KOPT-K1 (cell line): ENCODE measurements around the gene IL1RL2.

Source experiments
- H3K27ac ChIP-seq: fragments of 200-600 bp; sonication (generic); 2 replicates; pipeline ENCODE4 v1.5.1; 2016; ENCODE audit warnings: antibody characterized with exemption, mild to moderate bottlenecking, low read depth, low read length; ENCODE audit not compliant: poor library complexity, severe bottlenecking
- H3K36me3 ChIP-seq: fragments of 200-600 bp; sonication (generic); 2 replicates; pipeline ENCODE4 v1.5.1; 2017; ENCODE audit warnings: antibody characterized with exemption, mild to moderate bottlenecking, low read length, moderate library complexity; ENCODE audit not compliant: insufficient read depth
- H3K9me3 ChIP-seq: fragments of 200-600 bp; sonication (generic); 2 replicates; pipeline ENCODE4 v1.5.1; 2017; ENCODE audit warnings: antibody characterized with exemption, low read length, mild to moderate bottlenecking; ENCODE audit not compliant: insufficient read depth, poor library complexity, severe bottlenecking

The IL1RL2 gene

DNA sequence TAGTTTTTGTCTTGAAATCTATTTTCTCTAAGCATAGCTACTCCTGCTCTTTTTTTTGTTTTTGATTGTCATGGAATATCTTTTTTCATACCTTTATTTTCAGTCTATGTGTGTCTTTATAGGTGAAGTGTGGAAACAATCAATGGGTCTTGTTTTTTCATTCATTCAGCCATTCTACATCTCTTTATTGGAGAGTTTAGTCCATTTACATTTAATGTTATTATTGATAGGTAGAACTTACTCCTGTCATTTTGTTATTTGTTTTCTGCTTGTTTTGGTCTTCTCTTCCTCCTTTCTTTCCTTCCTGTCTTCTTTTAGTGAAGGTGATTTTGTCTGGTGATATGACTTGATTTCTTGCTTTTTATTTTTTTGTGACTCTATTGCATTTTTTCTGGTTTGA is 17.8 kb downstream of the IL1RL2 start:
- no peaks in the 10 kb centered on the region for H3K9me3 ChIP-seq
- no peaks in the 10 kb centered on the region for H3K36me3 ChIP-seq
- H3K27ac ChIP-seq = no peak overlapping the region

DNA sequence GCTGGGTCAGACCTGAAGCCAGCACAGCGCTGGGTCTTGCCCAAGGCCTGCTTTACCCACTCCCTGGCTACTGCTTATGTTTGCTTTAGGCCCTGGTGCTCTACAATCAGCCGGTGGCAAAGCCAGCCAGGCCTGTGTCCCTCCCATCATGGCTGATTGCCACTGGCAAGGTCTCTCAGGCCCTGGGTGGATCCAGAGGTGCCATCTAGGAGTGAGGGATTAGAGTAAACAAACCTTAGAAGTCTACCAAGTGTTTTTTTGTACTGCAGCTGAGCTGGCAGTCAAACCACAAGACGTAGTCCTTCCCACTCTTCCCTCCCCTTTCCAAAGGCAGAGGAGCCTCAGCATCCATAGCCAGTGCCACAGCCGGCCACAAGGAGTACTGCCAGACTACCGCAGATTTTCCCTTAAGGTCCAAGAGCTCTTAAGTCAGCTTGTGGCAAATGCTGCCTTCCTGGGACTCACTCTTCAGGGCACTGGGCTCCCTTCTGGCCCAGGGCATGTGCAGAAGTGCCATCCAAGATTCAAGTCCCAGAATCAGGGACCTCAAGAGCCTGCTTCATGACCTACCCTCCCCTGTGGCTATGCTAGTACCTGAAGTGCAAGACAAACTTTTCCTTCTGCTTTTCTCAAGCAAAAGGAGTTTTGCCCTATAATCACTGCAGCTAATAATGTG is 20.0 kb downstream of the IL1RL2 start:
- Histone ChIP-seq H3K9me3 (no peaks in the 10 kb centered on the region), H3K27ac (no peak overlapping the region), H3K36me3 (no peaks in the 10 kb centered on the region)

DNA sequence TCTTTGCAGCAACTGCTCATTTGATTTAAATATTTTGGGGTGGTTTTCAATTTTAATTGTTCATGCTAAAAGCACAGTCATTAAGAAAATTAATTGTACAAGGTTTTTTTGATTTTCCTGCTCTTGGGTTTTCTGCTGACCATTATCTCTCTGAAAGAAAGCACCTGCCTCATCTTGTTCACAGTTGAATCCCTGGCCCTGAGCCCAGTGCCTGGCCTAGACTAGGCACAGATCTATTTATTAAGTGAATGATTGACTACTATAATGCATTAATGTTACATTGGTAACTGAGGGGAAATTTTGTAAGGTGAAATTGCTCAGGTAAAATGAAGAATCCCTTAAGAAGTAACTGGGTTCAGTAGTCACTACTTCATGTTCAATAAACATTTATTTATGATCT is 22.0 kb downstream of the IL1RL2 start:
- Histone ChIP-seq H3K27ac (no peak overlapping the region), H3K36me3 (no peaks in the 10 kb centered on the region), H3K9me3 (no peaks in the 10 kb centered on the region)

DNA sequence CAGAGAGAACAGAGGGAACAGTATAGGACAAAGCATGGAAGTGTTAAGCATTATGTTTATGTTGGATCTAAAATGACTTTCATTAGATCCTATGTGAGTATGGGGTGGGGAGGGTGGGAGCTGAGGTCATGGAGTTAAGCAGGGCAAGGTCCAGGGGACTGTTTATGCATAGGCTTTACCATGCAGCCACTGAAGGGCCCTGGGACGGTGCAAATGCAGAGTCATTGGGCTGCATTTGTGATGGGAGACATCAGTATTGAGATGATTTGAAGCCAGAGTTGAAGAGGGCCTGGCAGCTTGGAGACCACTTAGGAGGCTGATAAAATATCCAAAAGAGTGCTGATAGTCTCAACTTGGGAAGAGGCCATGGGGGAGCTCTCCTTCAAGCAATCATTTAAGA is 22.7 kb downstream of the IL1RL2 start:
- Histone ChIP-seq H3K36me3 (no peaks in the 10 kb centered on the region), H3K27ac (no peak overlapping the region), H3K9me3 (no peaks in the 10 kb centered on the region)

DNA sequence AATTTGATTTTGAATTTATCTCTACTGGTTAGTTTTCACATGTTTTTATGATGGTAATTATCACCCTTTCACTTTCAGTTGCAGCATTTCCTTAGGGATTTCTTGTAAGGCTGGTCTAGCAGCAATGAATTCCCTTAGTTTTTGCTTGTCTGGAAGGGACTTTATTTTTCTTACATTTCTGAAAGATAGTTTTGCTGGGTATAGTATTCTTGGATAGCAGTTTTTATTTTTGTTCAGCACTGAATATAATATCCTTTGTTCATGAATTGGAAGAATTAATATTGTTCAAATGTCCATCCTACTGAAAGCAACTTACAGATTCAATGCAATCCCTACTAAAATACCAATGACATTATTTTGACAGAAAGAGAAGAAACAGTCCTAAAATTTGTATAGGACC is 30.2 kb downstream of the IL1RL2 start:
- Histone ChIP-seq H3K36me3 (no peaks in the 10 kb centered on the region), H3K9me3 (peaks cover 26% of the 10 kb centered on the region), H3K27ac (no peak overlapping the region)

DNA sequence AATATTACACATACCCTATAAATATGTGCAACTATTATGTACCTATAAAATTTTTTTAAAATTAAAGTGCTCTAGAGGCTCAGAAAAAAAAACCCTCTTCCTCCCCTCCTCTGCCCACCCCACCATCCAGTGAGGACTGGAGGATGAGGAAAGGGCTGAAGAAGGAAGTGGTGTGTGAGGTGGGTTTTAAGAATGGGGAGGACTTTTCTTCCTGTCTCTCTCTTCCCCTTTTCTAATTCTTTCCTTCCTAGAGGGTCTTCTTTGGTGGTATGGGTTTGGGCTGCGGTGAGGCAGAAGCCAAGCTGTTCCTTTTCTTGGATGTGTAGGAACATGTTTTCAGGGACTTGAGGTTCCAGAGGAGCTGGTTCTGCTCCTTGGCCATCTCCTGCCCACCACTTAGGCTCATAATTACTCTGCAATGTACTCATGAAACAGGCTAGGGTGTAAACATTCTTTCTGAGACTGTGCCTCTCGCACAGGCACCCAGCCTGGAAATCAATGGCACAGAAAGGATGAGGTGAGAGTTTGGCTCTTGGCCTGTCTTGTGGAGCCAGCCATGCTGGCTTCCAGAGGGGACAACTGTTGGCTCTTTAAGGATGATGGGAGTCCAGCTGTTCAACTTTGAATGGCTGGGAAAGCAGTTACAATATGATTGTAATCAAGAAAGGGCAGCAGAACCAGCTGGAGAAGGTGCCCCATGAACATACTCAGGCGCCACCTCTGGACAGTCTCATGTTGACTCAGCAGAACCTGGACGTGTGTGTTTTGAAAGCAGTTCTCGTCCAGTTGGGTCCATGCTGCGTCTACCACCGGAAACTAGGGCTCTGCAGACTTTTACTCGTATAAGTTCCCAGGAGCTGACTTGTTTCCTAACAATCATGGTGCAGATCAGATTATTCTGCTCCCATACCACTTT is 38.3 kb downstream of the IL1RL2 start:
- Histone ChIP-seq H3K27ac (no peak overlapping the region), H3K9me3 (no peaks in the 10 kb centered on the region), H3K36me3 (no peaks in the 10 kb centered on the region)

DNA sequence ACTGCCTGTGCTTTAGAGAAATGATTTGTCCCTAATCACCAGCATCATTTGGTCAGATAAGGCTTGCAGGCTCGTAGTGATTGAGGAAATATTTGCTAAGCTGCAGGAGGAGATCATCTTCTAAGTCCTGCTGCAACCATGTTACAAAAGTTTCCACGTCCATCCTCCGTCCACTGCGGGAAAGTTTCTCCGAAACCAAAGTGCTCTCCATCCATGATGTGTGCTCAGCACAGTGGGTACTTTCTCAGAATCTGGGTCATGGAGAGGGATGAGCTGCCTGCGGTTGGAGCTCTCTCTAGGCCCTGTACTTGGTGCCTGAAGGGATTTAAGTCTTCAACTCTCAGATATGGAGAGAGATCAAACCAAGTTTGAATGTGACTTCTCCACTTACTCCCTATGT is 39.3 kb downstream of the IL1RL2 start:
- Histone ChIP-seq H3K27ac (no peak overlapping the region), H3K36me3 (no peaks in the 10 kb centered on the region), H3K9me3 (no peaks in the 10 kb centered on the region)

DNA sequence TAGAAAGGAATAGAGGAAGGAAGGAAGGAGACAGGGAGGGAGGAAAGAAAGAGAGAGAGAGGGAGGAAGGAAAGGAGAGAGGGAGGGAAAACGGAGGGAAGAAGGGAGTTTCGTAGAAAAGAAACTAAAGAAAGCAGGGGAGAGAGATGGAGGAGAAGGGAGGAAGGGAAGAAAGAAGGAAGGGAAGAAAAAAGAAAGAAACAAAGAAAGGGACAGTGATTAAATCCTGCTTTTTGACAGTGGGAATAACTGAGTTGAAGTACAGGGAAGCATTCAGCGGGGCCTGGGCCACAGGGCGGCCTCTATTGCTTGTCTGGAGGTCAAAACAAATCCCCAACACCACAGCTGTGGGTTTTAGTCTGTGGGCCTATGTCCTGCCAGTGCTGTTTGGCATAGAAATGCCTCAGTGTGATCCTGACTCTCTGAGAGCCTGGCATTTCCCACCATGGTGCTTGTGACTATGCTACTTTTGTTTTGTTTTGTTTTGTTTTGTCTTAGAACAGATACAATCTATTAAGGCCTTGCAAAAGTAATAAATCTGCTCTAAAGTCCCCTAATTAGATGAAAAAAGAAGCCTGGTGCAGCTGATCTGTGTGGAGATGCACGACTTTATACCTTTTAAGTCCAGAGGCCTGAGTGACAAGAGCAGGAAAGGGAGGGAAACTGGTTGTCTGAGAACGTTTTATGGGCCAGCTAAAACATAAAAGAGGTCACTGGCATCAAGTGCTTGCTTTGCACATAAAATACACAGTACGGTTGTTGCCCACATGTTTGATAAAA is 40.0 kb downstream of the IL1RL2 start:
- no peaks in the 10 kb centered on the region for H3K36me3 ChIP-seq
- H3K27ac ChIP-seq = no peak overlapping the region
- no peaks in the 10 kb centered on the region for H3K9me3 ChIP-seq

DNA sequence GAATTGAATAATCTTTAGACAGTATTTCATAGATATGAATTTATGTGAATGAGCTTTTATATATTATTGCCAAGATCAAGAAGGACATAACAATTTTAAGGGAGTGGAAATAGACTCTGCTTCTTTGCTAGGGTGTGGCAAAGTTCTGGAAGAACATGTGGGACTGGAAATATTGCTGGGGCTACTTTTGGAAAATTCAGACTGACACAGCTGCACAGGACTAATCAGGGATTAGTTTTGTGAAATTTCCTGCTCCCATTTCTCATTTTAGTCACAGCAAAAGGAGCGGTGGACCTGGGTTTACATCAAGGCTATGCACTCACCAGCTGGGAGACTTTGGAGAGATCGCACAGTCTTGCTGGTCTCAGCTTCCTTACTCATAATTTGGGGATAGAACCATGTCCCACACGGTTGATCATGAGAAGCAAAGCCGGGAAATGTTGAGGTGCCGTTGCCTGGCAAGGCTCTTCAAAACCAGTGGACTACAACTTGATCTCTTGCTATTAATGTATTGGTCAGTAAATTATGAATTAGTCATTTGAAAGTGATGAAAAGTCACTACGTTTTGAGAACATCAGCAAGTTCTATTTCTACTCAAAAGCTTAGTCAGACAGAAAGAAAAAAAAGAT is 42.4 kb downstream of the IL1RL2 start:
- no peaks in the 10 kb centered on the region for H3K9me3 ChIP-seq
- no peak overlapping the region for H3K27ac ChIP-seq
- no peaks in the 10 kb centered on the region for H3K36me3 ChIP-seq

DNA sequence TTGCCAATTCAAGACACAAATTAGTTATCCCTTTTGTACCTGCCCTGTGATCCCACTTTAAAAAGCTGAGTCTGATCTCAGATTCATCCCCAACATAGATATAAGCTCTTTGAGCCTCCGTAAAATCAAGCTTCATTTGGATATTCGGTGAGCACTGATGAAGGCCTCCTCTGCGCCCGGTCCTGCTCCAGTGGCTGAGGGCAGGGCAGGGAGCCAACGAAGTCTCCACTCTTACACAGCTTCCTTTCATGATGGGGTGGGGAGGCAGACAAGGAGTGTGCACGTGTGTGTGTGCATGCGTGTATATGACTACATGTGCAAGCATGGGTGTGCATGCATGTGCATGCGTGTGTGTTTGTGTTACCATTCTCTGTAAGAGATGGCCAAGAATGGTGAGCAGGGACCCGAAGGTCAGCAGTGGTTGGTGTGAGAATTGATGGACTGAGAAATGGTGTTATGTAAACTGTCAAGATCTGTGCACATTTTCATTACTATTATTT is 43.6 kb downstream of the IL1RL2 start:
- Histone ChIP-seq H3K27ac (no peak overlapping the region), H3K36me3 (no peaks in the 10 kb centered on the region)

DNA sequence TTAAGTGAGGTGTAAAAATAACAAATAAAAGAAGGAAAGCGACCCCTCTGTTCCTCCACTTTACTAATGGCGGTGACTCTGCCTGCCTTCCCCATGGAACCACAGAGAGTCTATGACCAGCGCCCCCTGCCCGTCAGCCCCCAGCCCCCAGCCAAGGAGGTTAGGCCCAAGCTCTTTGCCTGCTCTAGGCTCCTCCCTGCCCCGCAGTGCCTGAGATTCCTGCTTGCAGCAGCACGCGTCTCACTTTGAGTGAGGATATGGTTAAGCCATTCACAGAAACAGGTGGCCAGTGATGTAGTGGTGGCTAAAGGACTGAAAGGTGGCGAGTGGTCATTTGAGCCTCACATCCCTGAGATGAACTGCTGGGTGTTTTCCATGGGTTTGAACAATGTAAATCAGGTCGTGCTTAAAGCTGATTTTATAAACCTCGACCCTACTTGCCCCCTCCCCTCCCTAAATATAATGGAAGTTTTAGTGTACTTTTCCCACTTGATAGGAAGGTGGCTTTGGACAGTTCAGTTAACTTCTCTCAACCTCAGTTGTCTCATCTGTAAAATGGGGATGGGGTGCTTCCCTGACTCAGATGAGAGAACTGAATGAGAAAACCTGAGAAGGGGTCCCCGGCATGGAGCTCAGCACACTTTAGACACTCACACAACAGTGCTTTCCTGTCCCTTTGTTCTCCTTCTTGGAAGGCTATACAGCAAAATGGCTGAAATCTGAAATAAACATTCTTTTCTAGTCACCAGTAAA is 46.5 kb downstream of the IL1RL2 start:
- H3K36me3 ChIP-seq = no peaks in the 10 kb centered on the region
- H3K27ac ChIP-seq = no peak overlapping the region
- H3K9me3 ChIP-seq = no peaks in the 10 kb centered on the region

More for the DNA sequence above, 43.6 kb downstream of the IL1RL2 start:
- H3K9me3 ChIP-seq = no peaks in the 10 kb centered on the region

DNA sequence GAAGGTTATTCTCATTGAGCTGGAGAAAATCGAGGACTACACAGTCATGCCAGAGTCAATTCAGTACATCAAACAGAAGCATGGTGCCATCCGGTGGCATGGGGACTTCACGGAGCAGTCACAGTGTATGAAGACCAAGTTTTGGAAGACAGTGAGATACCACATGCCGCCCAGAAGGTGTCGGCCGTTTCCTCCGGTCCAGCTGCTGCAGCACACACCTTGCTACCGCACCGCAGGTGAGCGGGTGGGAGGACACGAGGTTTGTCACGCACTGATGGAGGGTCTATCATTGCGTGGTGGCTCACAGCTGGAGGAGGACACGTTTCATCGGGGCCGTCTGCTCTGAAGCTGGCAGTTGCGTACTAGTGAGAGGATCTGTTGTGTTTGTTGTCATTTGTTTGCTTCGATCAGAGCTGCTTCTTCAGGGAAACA is 48.2 kb downstream of the IL1RL2 start:
- H3K27ac ChIP-seq = no peak overlapping the region

DNA sequence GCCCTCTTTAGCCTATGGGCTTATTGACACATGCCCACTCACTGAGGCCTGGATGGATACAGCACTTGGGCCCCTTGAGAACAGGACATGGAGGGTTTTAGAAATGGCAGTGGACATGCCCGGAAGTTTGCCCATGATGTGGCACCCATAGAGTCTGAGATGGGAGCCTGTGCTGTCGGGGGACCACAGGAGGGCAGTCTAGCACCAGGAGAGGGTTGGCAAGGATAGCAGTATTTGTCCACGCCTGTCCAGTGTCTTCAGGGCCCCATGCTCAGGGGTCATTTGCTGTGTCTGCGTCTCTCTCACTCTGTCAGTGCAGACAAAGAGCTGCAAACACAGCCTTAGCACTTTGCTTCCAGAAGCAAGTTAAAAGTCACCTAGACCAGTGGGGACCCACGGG is 48.7 kb downstream of the IL1RL2 start:
- Histone ChIP-seq H3K27ac (no peak overlapping the region), H3K9me3 (no peaks in the 10 kb centered on the region), H3K36me3 (no peaks in the 10 kb centered on the region)

More for the DNA sequence above, 48.2 kb downstream of the IL1RL2 start:
- Histone ChIP-seq H3K9me3 (no peaks in the 10 kb centered on the region), H3K36me3 (no peaks in the 10 kb centered on the region)

DNA sequence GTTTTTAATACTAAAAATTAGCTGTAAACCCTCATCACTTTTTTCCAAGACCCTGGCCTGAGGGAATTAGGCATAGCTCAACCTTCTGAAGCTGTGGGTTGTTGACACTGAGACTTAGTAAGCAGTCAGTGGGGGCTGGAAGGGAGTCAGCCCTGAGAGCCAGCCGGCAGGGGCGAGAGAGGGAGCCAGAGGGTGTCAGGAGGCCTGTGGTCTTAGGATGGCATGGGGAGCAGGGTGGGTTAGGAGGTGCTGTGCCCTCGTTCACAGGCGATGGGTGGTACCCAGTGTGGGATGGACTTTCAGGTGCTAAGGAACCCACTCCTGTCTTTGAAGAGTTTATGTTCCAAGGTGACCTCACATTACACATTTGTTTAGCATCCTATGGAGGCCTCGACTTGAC is 49.3 kb downstream of the IL1RL2 start:
- Histone ChIP-seq H3K27ac (no peak overlapping the region), H3K9me3 (no peaks in the 10 kb centered on the region), H3K36me3 (no peaks in the 10 kb centered on the region)
